HG03159 (cell line): ENCODE measurements around the gene YTHDF1.

Experiments used
- ATAC-seq: cut with Tn5 transposase; IDR thresholded peaks from one replicate; pipeline ENCODE4 v1.9.1; 2021; ENCODE audit warnings: mild to moderate bottlenecking, moderate library complexity; ENCODE audit not compliant: unreplicated experiment

The YTHDF1 gene

DNA sequence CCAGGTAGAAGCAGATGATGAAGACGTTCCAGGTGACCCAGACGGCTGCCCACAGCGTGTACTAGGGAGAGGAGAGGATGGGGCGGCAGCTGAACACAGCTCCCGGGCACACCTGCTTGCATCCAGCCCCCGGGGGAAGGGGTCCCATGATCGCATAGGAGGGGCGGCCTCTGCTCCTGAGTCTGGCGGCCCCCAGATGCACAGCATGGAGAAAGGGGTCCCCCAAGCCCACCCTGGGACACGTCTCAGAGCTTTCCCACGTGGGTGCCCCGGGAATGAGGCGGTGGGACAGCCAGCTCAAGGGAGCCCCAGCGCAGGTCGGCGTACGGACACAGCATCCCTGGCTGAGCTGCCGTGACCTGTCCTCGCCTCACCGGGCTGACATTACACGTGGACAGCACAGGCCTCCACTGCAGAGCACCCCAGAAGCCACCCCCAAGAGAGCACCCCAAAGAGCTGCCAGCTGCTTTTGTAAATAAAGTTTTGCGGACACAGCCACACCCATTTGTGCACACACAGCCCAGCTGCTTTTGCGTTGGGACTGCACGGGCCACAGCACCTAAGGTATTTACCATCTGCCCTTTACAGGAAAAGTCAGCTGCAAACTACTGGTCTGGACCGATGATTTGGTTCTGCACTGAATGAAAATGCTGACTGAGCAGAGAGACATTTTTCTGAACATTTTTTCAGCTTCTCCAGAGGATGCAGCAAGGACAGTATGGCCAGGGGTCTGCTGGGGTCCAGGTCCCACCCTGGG lies 33.1 kb upstream of the YTHDF1 start:
- no peak for ATAC-seq

DNA sequence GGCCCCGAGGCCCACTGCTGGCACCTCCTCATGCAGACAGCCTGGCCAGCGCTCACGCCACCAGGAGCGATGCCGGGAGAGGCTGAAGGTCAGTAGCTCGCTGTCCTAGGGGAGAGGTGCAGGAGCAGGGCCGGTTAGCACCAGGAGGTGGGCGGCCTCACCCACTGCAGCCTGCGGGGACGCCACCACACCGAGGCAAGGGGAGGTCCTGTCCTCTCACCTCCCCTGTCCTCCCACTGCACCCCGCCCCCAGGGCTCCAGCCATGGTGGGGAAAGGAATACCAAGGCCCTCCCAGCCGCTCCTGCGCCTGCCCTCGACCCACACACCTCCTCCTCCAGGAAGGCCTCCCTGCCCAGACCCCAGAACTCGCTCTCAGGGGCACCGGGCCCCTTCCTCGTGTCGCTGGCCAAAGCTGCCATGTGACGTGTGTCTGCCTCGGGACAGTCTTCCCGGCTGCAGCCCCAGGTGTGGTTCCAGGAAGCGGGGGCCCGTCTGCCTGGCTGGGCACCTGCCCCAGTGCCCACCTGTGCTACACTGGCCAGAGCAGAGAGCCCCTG lies 31.8 kb upstream of the YTHDF1 start:
- no peak for ATAC-seq

- no peak for ATAC-seq
Measured at GRCh38 chr20:63246490-63247288, 30.8 kb upstream of the YTHDF1 start.

DNA sequence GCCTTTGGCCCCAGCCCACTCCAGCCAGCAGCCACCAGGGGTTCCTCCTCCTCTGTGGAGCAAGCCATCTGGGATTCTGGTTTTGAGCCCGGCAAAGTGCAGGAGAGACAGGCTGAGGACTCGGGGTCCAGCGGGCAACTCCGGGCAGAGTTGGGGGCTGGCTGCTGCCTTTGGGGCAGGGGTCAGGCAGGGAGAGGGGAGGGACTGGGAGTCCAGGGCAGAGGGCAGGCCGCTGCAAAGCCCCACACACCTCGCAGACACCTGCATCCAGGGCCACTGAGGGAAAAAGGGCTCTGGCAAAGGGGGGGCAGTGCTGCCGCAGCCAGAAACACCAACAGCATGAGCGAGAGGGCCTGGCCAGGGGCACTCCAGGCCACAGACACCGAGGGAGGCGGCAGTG lies 28.5 kb upstream of the YTHDF1 start:
- ATAC-seq, result no peak

- no peak for ATAC-seq
Measured at GRCh38 chr20:63243604-63244247, 27.8 kb upstream of the YTHDF1 start.

- no peak for ATAC-seq
Measured at GRCh38 chr20:63242736-63243135, 26.8 kb upstream of the YTHDF1 start.

DNA sequence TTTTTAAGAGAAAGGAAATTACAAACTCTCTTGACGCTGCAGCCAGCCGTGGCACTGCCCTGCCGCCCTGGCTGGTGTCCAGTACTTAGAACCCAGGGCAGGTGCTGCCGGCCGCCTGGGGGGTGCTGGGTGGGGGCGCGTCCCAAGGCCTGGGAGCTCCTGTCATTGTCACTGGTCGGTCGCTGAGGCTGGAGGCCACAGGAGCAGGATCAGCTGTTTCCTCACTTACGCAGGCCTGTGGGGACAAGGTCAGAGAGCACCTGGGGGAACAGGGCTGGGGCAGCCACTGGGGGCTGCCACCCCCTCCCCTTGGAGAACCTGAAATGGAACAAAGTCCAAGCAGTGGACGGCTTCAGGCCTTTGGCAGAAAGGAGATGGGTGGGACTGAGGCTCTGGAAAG lies 25.3 kb upstream of the YTHDF1 start:
- ATAC-seq, result no peak

DNA sequence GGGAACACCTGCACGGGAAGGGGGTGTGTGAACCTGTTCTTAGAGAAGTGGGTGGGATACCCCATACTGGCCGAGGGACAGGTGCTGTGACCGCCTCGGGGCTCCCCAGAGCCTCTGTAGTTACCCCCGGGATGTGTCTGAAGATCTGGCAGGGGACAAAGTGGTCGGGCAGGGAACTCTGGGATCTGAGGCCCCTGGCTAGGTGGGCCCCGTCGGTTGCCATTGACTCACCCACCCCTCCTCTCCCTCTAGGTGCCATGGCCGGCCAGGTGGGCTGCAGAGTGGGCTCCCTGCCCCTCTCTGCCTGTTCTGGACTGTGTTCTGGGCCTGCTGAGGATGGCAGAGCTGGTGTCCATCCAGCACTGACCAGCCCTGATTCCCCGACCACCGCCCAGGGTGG lies 24.1 kb upstream of the YTHDF1 start:
- no peak for ATAC-seq

DNA sequence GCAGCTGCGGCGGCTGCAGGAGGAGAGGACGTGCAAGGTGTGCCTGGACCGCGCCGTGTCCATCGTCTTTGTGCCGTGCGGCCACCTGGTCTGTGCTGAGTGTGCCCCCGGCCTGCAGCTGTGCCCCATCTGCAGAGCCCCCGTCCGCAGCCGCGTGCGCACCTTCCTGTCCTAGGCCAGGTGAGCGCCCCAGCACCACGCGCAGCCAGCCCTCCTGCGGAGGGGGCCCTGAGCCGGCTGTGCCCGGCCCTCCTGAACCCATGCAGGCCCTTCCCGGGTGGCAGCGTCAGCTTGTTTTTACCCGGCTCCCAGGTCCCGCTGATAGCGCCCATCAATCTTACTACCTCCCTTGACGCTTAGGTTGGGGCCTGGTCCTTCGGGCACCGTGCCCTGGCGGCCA lies 23.5 kb upstream of the YTHDF1 start:
- no peak for ATAC-seq

DNA sequence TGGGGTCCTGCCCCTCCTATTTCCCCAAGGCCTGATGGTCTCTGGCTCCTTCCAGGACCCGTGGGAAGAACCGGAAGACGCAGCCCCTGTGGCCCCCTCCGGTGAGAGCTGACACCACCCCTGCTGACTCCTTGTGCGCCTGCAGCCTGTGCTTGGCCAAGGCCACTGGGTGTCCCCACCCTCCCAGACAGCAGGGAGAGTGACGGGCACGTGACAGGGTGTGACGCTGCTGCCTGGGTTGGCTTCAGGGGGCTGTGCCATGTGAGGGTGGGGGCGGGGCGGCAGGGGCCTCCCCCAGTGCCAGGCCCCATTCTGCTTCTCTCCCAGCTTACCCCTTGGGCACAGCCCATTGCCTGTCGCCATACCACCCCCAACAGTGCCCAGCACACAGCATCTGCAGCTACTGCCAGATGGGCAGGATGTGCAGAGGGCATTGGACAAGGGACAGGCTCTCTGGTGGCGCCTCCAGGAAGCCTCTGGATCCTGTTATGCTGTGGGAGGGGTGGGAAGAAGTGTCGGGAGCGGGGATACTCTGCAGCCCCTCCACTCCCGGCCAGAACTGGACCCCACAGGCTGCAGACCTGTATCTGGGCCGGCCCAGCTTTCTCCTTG lies 22.7 kb upstream of the YTHDF1 start:
- ATAC-seq, result no peak

- no peak for ATAC-seq
Measured at GRCh38 chr20:63238031-63238430, 22.1 kb upstream of the YTHDF1 start.

DNA sequence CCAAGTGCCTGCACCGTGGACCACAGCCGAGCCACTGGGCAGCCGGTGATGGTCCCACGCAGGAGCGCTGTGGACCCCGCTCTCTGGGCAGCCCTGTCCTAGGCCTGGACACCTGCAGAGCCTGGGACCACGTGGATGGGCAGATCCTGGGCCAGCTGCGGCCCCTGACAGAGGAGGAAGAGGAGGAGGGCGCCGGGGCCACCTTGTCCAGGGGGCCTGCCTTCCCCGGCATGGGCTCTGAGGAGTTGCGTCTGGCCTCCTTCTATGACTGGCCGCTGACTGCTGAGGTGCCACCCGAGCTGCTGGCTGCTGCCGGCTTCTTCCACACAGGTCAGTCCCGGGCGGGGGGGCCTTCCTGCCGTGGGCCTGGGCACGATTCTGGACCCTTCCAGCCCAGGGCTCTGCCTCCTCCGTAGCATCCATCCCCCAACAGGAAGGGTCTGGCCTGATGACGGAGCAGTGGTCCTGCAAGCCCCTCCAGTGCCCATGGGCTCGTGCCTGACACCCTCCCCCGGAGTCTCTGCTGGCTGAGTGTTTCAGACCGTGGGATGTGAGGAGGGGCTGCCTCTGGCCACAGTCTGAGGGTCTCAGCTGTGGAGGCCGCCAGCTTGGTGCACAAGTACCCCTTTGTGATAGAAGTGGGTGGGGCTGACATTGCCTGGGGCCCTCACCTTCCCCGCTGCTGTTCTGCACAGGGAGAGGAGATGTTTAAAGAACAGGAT lies 20.3 kb upstream of the YTHDF1 start:
- no peak for ATAC-seq

DNA sequence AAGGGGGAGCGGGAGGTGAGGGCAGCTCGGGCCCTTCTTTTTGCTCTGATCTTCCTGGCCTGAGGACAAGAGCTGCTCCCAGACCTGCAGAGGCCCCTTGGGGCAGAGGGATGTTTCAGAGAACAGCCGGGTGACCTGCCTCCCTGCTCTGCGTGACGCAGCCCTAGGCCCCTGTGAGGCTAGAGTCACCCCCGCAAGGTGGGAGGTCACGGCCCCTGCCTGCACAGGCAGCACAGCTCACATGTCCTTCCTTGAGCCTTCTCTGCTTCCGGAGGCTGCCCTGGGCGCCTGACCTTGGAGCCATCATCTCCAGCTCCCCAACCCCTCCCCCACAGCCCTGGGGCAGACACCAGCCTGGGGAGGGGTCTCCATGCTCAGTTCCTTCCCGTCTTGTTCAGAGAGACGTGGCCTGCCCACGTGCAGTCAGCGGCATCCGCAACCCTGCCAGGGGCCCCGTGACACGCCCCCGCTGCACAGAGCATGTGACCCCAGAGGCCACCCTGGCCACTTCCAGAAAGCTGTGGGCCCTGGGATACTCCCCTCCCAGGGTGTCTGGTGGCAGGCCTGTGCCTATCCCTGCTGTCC lies 19.6 kb upstream of the YTHDF1 start, which contains the start of gene BIRC7:
BIRC7 (plus strand) TSS at position 507 of the 585 bp plus-strand sequence. CDS start 192 bp downstream, outside the sequence.
- ATAC-seq, result no peak

DNA sequence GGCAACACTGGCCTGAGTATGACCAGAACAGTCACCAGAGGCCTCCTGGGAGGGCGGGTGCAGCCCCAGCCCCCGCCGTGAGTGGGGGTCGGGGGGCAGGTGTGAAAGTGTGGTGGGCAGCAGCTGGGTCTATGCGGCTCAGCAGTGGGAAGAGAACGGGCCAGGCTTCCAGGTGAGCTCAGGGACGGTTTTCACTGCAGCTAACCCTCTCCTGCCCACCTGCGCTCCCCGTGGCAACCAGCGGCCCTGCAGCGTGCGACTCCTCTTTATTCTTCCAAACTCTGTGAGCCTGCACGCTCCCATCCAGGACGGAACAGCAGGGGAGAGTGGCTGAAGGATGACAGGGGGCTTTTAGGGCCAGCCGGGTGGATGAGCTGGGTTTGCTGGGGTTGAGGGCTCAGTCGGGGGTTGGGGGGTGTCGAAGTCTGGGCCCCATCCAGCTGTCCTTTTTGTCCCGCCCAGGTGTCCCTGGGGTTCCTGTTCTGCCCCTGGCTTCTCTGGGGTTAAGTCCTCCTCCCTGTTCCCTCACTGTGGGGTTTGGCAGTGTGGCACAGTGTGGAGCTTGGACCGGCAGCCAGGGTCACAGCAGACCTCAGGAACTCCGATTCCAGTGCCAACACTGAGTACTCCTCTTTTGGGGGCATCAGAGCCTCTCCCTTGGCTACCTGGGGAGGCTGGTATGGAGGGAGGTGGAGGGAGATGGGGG lies 18.9 kb upstream of the YTHDF1 start:
- no peak for ATAC-seq

GRCh38 chr20:63233924-63234323 lies 18.0 kb upstream of the YTHDF1 start:
- ATAC-seq, result no peak

- no peak for ATAC-seq
Measured at GRCh38 chr20:63233061-63233344, 17.1 kb upstream of the YTHDF1 start.

DNA sequence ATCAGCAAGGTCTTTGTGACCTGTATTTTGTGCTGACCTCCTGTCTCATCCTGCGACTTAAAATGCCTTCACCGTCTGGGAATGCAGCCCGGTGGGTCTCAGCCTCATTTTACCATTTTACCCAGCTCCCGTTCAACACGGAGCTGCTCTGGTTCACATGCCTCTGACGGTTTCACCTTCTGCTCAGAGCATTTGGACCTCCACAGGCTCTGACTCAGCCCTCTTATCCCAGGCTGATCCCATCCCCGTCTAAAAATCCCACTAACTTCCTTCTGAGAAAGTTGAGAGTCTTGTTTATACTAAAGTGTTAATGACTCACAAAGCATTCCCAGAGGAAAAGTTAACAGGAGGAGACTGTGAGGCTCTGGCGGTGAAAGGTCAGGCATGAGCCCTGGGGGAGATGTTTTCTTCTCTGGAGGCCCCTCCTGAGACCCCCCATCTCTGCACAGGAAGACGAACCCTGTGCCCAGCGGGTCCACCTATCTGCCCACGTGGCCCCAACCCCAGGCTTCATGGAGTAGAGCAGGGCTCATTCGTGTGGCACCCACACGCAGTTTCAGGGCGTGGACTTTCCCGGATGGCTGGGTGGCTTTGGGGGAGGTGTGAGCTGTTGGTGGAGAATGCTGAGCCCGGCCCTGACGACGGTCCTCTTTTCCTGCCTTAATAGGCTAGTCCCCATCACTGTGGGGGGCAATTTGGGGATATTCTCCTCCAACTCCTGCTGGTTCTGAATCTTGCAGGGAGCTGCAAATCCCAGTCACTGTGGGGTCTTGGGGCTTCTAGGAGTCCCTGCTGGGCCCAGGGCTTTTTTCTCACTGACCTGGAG lies 16.5 kb upstream of the YTHDF1 start:
- ATAC-seq, result no peak

DNA sequence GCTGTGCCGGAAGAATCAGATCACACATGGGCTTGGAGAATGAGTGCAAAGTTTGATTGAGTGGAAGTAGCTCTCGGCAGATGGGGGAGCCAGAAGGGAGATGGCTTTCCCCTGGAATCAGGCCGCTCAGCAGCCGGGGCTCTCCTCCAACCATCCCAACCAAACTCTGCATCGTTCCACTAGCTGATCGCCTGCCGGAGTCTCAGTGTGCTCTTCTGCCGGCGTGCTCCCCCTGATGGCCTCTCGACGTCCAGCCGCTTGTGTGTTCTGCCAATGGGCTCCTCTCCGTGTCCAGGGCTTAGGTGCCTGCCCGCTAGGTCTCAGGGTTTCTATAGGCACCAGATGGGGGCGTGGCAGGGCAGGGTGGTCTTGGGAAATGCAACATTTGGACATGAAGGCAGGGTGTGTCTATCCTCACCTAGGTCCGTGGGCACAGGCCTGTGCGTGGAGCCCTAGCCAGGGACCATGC lies 14.9 kb upstream of the YTHDF1 start:
- no peak for ATAC-seq

DNA sequence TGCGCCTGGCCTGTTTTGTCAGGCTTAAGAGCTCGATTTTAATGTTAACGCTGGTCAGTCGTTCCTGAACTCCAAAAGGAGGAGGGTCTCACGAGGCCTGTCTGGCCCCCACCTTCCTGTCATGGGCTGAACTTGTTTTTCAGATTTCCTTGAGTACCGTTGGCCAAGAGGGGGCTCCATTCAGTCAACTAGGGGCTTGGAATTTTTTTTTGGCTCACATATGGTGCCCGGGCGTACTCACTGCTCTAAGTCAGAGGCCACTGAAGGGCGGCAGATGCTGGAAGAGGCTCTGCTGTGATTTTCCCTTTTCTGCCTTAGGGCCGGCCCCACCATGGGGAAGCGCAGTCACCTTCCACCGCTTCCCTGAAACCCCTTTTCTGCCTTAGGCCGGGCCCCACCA lies 12.9 kb upstream of the YTHDF1 start:
- no peak for ATAC-seq
